Endothelial cell of umbilical vein (primary cell): ENCODE data around the gene NFIA.

ENCODE experiments used
- CTCF ChIP-seq, 2 donors: IDR thresholded peaks; 1 replicate in 1 of 2; 2 replicates in 1 of 2; pipeline ENCODE4 v1.5.1; 2011; ENCODE audit warnings: low read length in 2 of 2, mild to moderate bottlenecking in 2 of 2, moderate library complexity in 2 of 2, control low read depth in 1 of 2, inconsistent platforms in 1 of 2, low read depth in 1 of 2; ENCODE audit not compliant: insufficient read depth in 1 of 2; ENCODE audit errors: extremely low read depth in 1 of 2
- EZH2 ChIP-seq: IDR thresholded peaks from 2 replicates; pipeline ENCODE4 v1.6.1; 2012; ENCODE audit warnings: borderline replicate concordance, low read depth, mild to moderate bottlenecking, moderate library complexity, low read length, inconsistent platforms; ENCODE audit not compliant: severe bottlenecking
- JUN ChIP-seq: IDR thresholded peaks from 2 replicates; pipeline ENCODE4 v1.6.1; 2011; ENCODE audit warnings: borderline replicate concordance, low read depth; ENCODE audit not compliant: insufficient read length, insufficient read depth
- POLR2A ChIP-seq: IDR thresholded peaks from 2 replicates; pipeline ENCODE4 v1.6.1; 2012; ENCODE audit warnings: low read depth, mild to moderate bottlenecking, control low read depth, low read length

GRCh38 chr1:61230523-61230922, 148.2 kb downstream of the NFIA start:
- no peak for TF ChIP-seq CTCF (IDR thresholded peaks at IDR 0.05; ENCODE audit: extremely low read depth in 1 of 2, insufficient read depth in 1 of 2, low read depth in 1 of 2, low read length in 2 of 2)
- no peak for TF ChIP-seq EZH2
- TF ChIP-seq JUN: no peak
- no peak for TF ChIP-seq POLR2A
